ENCODE results near the gene HINT1. TPM values are rescaled to one million over a fixed set of nuclear protein-coding genes. Genes with fewer than 3 reads are reported as not detected.
A peak's percentile ranks its signal among the peaks of the same experiment; 100 is the strongest.
"Not testable (repeated sequence)": the region's sequence is repeated elsewhere in the genome, so short reads cannot be mapped to it uniquely, and the experiment has no call there.

The HINT1 gene
- total RNA-seq, 8 experiments from 2014 or later: 179 to 491 (median 265) TPM

DNA sequence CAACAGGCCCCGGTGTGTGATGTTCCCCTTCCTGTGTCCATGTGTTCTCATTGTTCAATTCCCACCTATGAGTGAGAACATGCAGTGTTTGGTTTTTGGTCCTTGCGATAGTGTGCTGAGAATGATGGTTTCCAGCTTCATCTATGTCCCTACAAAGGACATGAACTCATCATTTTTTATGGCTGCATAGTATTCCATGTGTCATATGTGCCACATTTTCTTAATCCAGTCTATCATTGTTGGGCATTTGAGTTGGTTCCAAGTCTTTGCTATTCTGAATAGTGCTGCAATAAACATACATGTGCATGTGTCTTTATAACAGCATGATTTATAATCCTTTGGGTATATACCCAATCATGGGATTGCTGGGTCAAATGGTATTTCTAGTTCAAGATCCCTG lies 32.0 kb downstream of the HINT1 start:
- ATAC-seq (replicated peaks in 6 of 8); H3K4me1 ChIP-seq (replicated peaks in 1 of 2); H3K27ac ChIP-seq; H3K4me3 ChIP-seq; in situ Hi-C loops (cut with MboI; ENCODE audit: low pct_unique_long_range_greater_than_20kb in 2 of 9, low sequenced_read_pairs in 9 of 9, unreplicated experiment in 9 of 9): not testable (repeated sequence)
- 0 to 100% methylated on average over 1 of the region's 2 CpGs; no CpG with 5 or more reads in 8 of the 10 experiments for WGBS, 10 experiments

- Histone ChIP-seq H3K4me3 (no peak overlapping the region), H3K4me1 (replicated peaks in 1 of 2) (no peaks in the 10 kb centered on the region), H3K27ac (no peak overlapping the region)
- ATAC-seq (replicated peaks in 6 of 8): no peak
- 40 to 94% (median 74%) methylated on average over 3 to 4 of the region's 4 CpGs; no CpG with 5 or more reads in 1 of the 10 experiments for WGBS, 10 experiments
- in situ Hi-C loops (cut with MboI; ENCODE audit: low pct_unique_long_range_greater_than_20kb in 2 of 9, low sequenced_read_pairs in 9 of 9, unreplicated experiment in 9 of 9): no loop called here
These were observed 35.8 kb downstream of the HINT1 start for GRCh38 chr5:131129306-131129705.

GRCh38 chr5:131127244-131127643 lies 37.8 kb downstream of the HINT1 start:
- 63 to 95% (median 80%) methylated on average over 1 to 2 of the region's 2 CpGs; no CpG with 5 or more reads in 7 of the 10 experiments for WGBS, 10 experiments
- ATAC-seq (replicated peaks in 6 of 8); in situ Hi-C loops (cut with MboI; ENCODE audit: low pct_unique_long_range_greater_than_20kb in 2 of 9, low sequenced_read_pairs in 9 of 9, unreplicated experiment in 9 of 9); H3K4me3 ChIP-seq; H3K4me1 ChIP-seq (replicated peaks in 1 of 2); H3K27ac ChIP-seq: not testable (repeated sequence)

DNA sequence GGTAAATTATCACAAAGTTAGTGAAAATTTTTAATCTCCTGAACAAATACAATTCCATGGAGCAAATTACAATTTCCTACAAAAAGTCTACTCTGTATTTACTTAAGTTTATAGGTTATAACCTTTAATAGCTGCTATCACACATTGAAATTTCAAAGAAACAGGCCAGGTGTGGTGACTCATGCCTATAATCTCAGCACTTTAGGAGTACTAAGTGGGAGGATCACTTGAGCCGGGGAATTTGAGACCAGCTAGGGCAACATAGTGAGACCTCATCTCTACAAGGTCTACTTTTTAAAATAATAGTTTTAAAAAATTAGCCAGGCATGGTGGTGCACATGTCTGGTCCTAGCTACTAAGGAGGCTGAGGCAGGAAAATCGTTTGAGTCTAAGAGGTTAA lies 50.3 kb downstream of the HINT1 start:
- no peak for ATAC-seq (replicated peaks in 6 of 8)
- Histone ChIP-seq H3K27ac (no peak overlapping the region), H3K4me1 (replicated peaks in 1 of 2) (no peaks in the 10 kb centered on the region), H3K4me3 (no peak overlapping the region)
- in situ Hi-C loops (cut with MboI; ENCODE audit: low pct_unique_long_range_greater_than_20kb in 2 of 9, low sequenced_read_pairs in 9 of 9, unreplicated experiment in 9 of 9): loop anchor here in 3 of 9 experiments (25.0 kb wide), 5 partner anchors 1002 to 1952 kb away; partner anchors contain the start of gene CHSY3 (in 1 of the 3)
- WGBS, 10 experiments: 13 to 100% (median 80%) methylated on average over 1 to 2 of the region's 2 CpGs; no CpG with 5 or more reads in 3 of the 10 experiments

DNA sequence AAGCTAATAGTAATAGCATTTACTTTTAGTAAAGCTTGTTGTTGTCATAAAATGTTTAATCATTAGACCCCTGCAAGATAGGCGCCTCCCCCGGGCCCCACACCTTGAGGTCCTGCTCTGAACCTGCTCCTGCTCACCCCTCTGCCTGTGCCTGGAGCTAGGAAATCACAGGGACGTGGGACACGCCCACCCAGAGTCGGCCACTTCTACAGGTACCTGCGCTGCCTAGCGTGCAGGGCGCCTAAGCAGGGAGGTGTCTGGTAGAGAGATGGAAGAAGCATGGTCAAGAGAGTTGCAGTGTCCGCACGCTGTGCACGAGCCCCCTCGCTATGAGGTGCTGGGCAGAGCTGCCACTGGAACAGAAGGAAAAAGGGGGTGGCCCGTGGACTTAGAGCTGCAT lies 52.6 kb downstream of the HINT1 start:
- in situ Hi-C loops (cut with MboI; ENCODE audit: low pct_unique_long_range_greater_than_20kb in 2 of 9, low sequenced_read_pairs in 9 of 9, unreplicated experiment in 9 of 9): loop anchor here in 3 of 9 experiments (25.0 kb wide), 5 partner anchors 1000 to 1950 kb away; partner anchors contain the start of gene CHSY3 (in 1 of the 3)
- H3K27ac ChIP-seq: no peak overlapping the region
- H3K4me1 ChIP-seq (replicated peaks in 1 of 2): no peaks in the 10 kb centered on the region
- no peak for ATAC-seq (replicated peaks in 6 of 8)
- 0 to 100% (median 81%) methylated on average over 1 to 7 of the region's 13 CpGs; no CpG with 5 or more reads in 2 of the 10 experiments for WGBS, 10 experiments
- H3K4me3 ChIP-seq: no peak overlapping the region

- Histone ChIP-seq H3K4me3 (no peak overlapping the region), H3K27ac (no peak overlapping the region), H3K4me1 (replicated peaks in 1 of 2) (no peaks in the 10 kb centered on the region)
- WGBS, 10 experiments: 0 to 36% (median 13%) methylated on average over 2 to 5 of the region's 5 CpGs
- ATAC-seq (replicated peaks in 6 of 8): no peak
- in situ Hi-C loops (cut with MboI; ENCODE audit: low pct_unique_long_range_greater_than_20kb in 2 of 9, low sequenced_read_pairs in 9 of 9, unreplicated experiment in 9 of 9): loop anchor here in 3 of 9 experiments (25.0 kb wide), 5 partner anchors 998 to 1948 kb away; partner anchors contain the start of gene CHSY3 (in 1 of the 3)
These were observed 54.8 kb downstream of the HINT1 start for GRCh38 chr5:131110256-131110594.

GRCh38 chr5:131109540-131110255 lies 55.4 kb downstream of the HINT1 start:
- ATAC-seq (replicated peaks in 6 of 8): peak; percentile 36 to 80 (median 64)
- Histone ChIP-seq H3K4me3 (no peak overlapping the region), H3K4me1 (replicated peaks in 1 of 2) (no peaks in the 10 kb centered on the region), H3K27ac (no peak overlapping the region)
- in situ Hi-C loops (cut with MboI; ENCODE audit: low pct_unique_long_range_greater_than_20kb in 2 of 9, low sequenced_read_pairs in 9 of 9, unreplicated experiment in 9 of 9): loop anchor here in 3 of 9 experiments (10.0 to 25.0 kb wide), 6 partner anchors 235 to 1947 kb away; partner anchors contain the start of gene CHSY3 (in 1 of the 3)
- 13 to 100% (median 60%) methylated on average over 1 to 2 of the region's 2 CpGs; no CpG with 5 or more reads in 5 of the 10 experiments for WGBS, 10 experiments

Other genes with a start within 250 kb of the HINT1 start
- gene LYRM7, start 5.7 kb upstream of the HINT1 start, total RNA-seq: 10 to 100 TPM in 4 of 8 experiments, 1 to 10 TPM in 4; 6.0 to 15.5 (median 9.2) TPM
- 10 to 100 TPM; 16.8 to 38.0 (median 27.3) TPM for gene CDC42SE2, start 98.8 kb upstream of the HINT1 start, total RNA-seq